ENCODE data around the gene TBRG4. TPM values are rescaled to one million over a fixed set of nuclear protein-coding genes. Genes with fewer than 3 reads are reported as not detected.

Gene TBRG4
- polyA plus RNA-seq, 3 donors from 2014 or later, result 39.5 to 56.9 (median 52.2) TPM

DNA sequence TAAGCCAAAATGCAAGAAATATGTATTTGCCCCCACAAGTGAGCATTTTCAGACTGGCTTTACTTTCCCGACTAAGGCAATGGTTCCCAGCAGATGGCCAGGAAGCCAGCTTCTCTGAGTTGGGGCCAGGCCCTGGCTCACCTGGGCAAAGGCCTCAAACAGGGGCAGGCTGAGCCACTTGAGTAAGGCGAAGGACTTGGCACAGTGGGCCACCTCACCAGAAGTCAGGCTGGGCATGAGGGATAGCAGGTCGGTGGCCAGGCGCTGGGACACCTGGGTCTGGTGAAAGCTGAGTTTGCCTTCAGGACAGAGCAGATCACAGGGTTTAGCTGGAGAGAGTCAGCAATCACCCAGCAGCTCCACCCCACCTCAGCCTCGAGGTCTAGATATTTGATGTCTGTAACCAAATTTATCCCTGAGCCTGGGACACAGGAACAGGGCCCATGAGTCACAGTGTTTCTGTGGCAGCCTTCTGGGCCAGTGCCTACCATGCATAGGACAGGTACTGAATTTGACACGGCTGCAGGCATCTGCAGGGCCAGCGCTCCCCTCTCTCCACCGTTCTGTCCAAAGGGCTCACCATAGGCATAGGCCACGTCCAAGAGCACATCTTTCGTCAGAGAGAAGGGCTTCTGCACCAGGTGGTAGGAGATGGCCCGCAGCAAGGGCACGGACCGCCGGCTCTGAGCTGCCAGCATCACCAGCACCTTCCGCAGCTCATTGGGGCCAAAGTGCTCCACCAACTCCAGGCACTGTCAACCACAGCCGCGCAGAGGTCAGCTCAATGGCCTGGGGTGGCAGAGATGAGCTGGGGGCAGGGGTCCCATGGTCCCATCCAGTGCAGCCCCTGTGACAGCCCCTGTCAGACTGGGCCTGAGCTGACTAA is 7.3 kb downstream of the TBRG4 start:
- peak overlapping the region in 3 of 6 donors; percentile 7 to 46 (median 29) for H3K27ac Mint-ChIP-seq
- DNase-seq, result no peak
- peaks cover 8 to 34% (median 10%) of the 10 kb centered on the region in 3 donors for H3K36me3 Mint-ChIP-seq
- H3K27me3 Mint-ChIP-seq (ENCODE audit: low read depth in 3 of 3), result peaks cover 0 to 2% (median 0%) of the 10 kb centered on the region in 3 donors
- no peaks in the 10 kb centered on the region for H3K9me3 Mint-ChIP-seq
- peaks cover 19 to 23% of the 10 kb centered on the region in 2 donors for H3K4me1 Mint-ChIP-seq
- no peak overlapping the region for H3K4me3 Mint-ChIP-seq

DNA sequence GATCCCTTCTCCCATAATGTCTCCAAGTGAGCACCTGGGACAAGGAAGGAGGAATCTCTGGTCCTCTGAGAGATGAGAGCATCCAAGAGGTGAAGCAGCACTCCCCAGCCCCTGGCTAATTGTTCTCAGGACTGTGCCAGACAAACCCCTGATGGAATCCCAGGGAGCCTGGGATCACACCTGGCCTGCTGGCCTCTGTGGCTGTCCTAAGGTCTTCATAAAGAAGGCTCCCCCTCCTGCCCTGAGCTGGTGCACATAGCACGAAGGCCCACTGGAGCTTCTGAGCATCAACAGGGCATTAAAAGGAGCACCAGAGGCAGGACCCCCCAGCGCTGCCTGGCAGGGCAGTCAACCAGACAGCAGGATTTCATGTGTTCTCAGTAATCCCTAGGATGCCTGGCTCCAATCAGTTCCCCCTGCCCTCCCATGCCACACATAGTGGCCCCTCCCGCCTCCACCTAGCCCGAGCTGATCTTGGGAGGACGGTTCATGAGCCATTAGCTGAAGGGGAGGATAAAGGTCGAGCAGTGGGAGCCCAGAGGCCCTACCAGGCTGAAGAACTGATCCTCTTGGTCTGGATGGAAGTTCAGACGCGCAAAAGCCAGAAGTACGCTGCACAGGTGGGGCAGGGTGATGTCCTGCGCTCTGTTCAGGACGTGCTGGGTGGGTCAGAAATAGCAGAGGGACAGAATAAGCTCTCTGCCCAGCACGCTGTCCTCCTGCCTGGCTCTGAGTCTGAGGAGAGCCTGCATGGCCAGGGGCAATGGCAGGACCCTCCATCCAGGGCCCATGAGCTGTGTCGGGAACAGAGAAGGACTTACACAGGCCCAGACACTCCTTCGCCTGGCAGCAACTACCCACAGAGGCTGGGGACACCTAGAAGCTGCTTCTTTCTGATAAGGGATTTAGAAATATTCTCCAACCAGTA is 8.4 kb downstream of the TBRG4 start:
- H3K36me3 Mint-ChIP-seq, result peaks cover 8 to 32% (median 9%) of the 10 kb centered on the region in 3 donors
- no peak for DNase-seq
- H3K27me3 Mint-ChIP-seq (ENCODE audit: low read depth in 3 of 3), result no peaks in the 10 kb centered on the region
- no peaks in the 10 kb centered on the region for H3K9me3 Mint-ChIP-seq
- peaks cover 11 to 15% of the 10 kb centered on the region in 2 donors for H3K4me1 Mint-ChIP-seq
- H3K4me3 Mint-ChIP-seq, result no peak overlapping the region
- peak overlapping the region in 2 of 6 donors; percentile 7 to 25 for H3K27ac Mint-ChIP-seq

DNA sequence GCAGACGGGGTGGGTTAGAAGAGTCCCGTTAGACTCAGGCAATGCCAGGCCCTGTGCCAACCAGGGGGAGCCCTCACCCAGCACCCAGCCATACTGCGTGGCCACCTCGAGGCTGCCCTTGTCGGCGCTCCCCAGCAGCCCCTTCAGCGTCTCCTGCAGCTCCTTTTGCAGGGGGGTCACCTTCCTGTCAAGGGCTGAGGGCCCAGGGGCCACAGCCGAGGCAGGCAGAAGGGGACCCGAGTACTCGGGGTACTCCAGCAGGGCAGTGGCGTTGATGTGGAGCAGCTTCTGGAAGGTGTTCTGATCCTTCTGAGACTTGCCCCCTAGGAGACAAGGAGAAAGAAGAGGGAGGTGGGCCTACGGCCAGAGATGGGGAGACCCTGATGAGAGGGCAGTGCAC is 9.7 kb downstream of the TBRG4 start:
- peaks cover 4 to 22% (median 6%) of the 10 kb centered on the region in 3 donors for H3K36me3 Mint-ChIP-seq
- H3K27ac Mint-ChIP-seq, result no peak overlapping the region
- no peak overlapping the region for H3K4me3 Mint-ChIP-seq
- DNase-seq, result no peak
- H3K4me1 Mint-ChIP-seq, result peaks cover 0 to 6% of the 10 kb centered on the region in 2 donors
- no peaks in the 10 kb centered on the region for H3K9me3 Mint-ChIP-seq
- H3K27me3 Mint-ChIP-seq (ENCODE audit: low read depth in 3 of 3), result no peaks in the 10 kb centered on the region

- Mint-ChIP-seq H3K27me3 (ENCODE audit: low read depth in 3 of 3) (peaks cover 0 to 1% (median 0%) of the 10 kb centered on the region in 3 donors), H3K4me3 (no peak overlapping the region), H3K36me3 (peaks cover 4 to 19% (median 6%) of the 10 kb centered on the region in 3 donors), H3K4me1 (peaks cover 0 to 6% of the 10 kb centered on the region in 2 donors), H3K9me3 (no peaks in the 10 kb centered on the region), H3K27ac (no peak overlapping the region)
- no peak for DNase-seq
These were observed 10.6 kb downstream of the TBRG4 start for GRCh38 chr7:45100761-45101480.

DNA sequence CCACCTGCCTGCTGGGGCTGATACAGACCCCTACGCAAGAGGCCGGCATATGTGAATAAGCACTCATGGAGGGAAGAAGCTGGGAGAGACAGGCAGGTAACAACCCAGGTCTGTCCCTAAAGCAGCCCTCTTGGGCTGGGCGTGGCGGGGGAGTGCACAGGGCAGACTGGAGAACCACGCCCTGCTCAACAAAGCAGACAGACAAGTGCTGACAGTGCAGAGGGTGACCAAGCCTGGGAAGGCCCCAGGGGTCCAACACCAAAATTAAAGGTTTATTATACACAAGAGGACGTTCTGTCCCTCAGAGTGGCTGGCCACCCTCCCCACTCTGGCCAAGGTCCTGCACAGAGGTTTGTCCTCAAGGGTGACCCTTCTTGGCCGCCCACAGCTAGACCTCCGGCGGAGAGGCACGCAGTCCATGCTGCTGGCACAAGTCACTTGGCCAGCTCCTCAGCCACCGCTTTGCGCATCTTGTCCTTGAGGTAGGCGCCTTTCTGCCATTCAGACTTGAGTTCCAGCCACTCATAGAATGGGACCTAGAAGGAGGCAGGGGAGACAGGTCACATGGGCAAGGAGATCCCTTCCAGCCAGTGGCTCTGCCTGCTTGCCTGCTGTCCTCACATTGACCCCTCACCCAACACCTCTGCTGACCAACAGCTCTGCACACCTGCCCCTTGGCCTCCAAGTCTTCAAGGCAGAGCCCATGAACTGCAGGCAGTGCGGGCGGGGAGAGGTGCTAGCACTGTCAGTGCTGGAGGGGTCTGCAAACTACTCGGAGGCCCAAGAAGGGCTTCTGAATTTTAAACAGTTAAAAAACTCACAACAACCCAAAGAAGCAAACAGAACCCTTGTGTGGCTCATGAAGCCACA is 11.4 kb downstream of the TBRG4 start:
- Mint-ChIP-seq H3K4me1 (peaks cover 0 to 6% of the 10 kb centered on the region in 2 donors), H3K4me3 (no peak overlapping the region), H3K27me3 (ENCODE audit: low read depth in 3 of 3) (peaks cover 0 to 1% (median 0%) of the 10 kb centered on the region in 3 donors), H3K36me3 (peaks cover 4 to 19% (median 6%) of the 10 kb centered on the region in 3 donors), H3K27ac (peak overlapping the region in 1 of 6 donors; percentile 28), H3K9me3 (no peaks in the 10 kb centered on the region)
- DNase-seq, result no peak

GRCh38 chr7:45098983-45099839 is 12.3 kb downstream of the TBRG4 start:
- Mint-ChIP-seq H3K27ac (peak overlapping the region in 1 of 6 donors; percentile 28), H3K27me3 (ENCODE audit: low read depth in 3 of 3) (peaks cover 0 to 1% (median 0%) of the 10 kb centered on the region in 3 donors)

GRCh38 chr7:45092931-45093235 is 18.6 kb downstream of the TBRG4 start:
- no peak overlapping the region for H3K4me3 Mint-ChIP-seq
- H3K9me3 Mint-ChIP-seq, result peaks cover 0 to 4% (median 0%) of the 10 kb centered on the region in 6 donors
- H3K36me3 Mint-ChIP-seq, result peaks cover 0 to 4% (median 0%) of the 10 kb centered on the region in 3 donors
- no peak overlapping the region for H3K27ac Mint-ChIP-seq
- H3K27me3 Mint-ChIP-seq (ENCODE audit: low read depth in 3 of 3), result peaks cover 4 to 14% (median 12%) of the 10 kb centered on the region in 3 donors
- H3K4me1 Mint-ChIP-seq, result peaks cover 6 to 10% of the 10 kb centered on the region in 2 donors
- no peak for DNase-seq

More at GRCh38 chr7:45098983-45099839, 12.3 kb downstream of the TBRG4 start:
- no peaks in the 10 kb centered on the region for H3K9me3 Mint-ChIP-seq
- peaks cover 0 to 6% of the 10 kb centered on the region in 2 donors for H3K4me1 Mint-ChIP-seq
- no peak overlapping the region for H3K4me3 Mint-ChIP-seq
- peaks cover 4 to 19% (median 6%) of the 10 kb centered on the region in 3 donors for H3K36me3 Mint-ChIP-seq
- DNase-seq, result no peak

GRCh38 chr7:45092100-45092930 is 19.2 kb downstream of the TBRG4 start:
- Mint-ChIP-seq H3K27me3 (ENCODE audit: low read depth in 3 of 3) (peaks cover 4 to 14% (median 12%) of the 10 kb centered on the region in 3 donors), H3K9me3 (peaks cover 0 to 4% (median 0%) of the 10 kb centered on the region in 6 donors), H3K27ac (no peak overlapping the region), H3K4me3 (no peak overlapping the region), H3K4me1 (peaks cover 7 to 10% of the 10 kb centered on the region in 2 donors), H3K36me3 (peaks cover 0 to 4% (median 0%) of the 10 kb centered on the region in 3 donors)
- no peak for DNase-seq

- peaks cover 7 to 10% of the 10 kb centered on the region in 2 donors for H3K4me1 Mint-ChIP-seq
- peaks cover 4 to 12% (median 12%) of the 10 kb centered on the region in 3 donors for H3K27me3 Mint-ChIP-seq (ENCODE audit: low read depth in 3 of 3)
- peak overlapping the region in 4 of 6 donors; percentile 34 to 80 (median 63) for H3K27ac Mint-ChIP-seq
- H3K36me3 Mint-ChIP-seq, result peaks cover 0 to 4% (median 0%) of the 10 kb centered on the region in 3 donors
- peak; percentile 44 to 51 (median 46) for DNase-seq
- H3K4me3 Mint-ChIP-seq, result peak overlapping the region; percentile 73 to 83 (median 79)
- H3K9me3 Mint-ChIP-seq, result peaks cover 0 to 4% (median 0%) of the 10 kb centered on the region in 6 donors
These were observed 22.1 kb downstream of the TBRG4 start for GRCh38 chr7:45089341-45089891.

DNA sequence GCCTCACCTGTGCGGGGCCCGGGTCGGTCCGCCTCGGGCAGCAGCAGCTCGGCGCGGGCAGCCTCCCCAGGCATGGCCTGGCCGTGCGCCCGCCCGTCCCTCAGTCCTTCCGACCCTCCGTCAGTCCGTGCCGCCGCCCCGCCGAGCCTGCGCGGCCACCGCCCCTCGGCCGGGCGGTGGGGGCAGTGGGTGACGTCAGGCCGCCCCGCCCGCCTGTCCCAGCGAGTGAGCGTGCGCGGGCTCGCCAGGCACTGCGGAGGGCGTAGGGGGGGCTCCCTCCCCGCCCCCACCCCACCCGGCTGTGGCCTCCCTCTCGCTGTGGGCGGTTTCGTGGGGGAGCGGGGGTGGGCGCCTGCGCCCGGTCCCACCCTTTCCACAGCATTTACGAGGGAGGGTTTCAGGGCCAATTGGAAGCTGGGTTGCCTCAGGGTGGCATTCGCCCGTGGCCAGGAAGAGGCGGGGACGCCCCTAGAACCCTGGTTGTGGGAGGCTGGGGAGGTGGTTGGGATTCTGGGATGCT is 22.6 kb downstream of the TBRG4 start, which contains the start of gene NACAD:
Gene NACAD (minus strand): TSS at position 149 of the 520 bp plus-strand sequence. CDS start 75 bp downstream, at position 74.
- H3K36me3 Mint-ChIP-seq, result peaks cover 0 to 4% (median 0%) of the 10 kb centered on the region in 3 donors
- peak within 1 kb of the TSS in 4 of 6 donors; percentile 34 to 80 (median 63) for H3K27ac Mint-ChIP-seq
- peaks cover 0 to 4% (median 0%) of the 10 kb centered on the region in 6 donors for H3K9me3 Mint-ChIP-seq

More for the DNA sequence above, 22.6 kb downstream of the TBRG4 start, which contains the start of gene NACAD:
- Mint-ChIP-seq H3K27me3 (ENCODE audit: low read depth in 3 of 3) (peaks cover 4 to 12% (median 12%) of the 10 kb centered on the region in 3 donors), H3K4me1 (peaks cover 7 to 10% of the 10 kb centered on the region in 2 donors), H3K4me3 (peak within 1 kb of the TSS; percentile 73 to 83 (median 79))
- DNase-seq, result peak; percentile 38 to 49 (median 47)
